Bronchial epithelial cell (primary cell): Measurements from ENCODE around the gene FUT1. TPM values are rescaled to one million over a fixed set of nuclear protein-coding genes. Genes with fewer than 3 reads are reported as not detected.

ENCODE experiments used
- DNase-seq: peaks from one replicate; pipeline ENCODE4 v3.0.0-alpha.2; 2010; ENCODE audit warnings: low read depth
- FAIRE-seq: peaks from 2 replicates; lab custom pipeline; 2011; peaks lifted over from hg19 to GRCh38; lab: Jason Lieb, UNC
- H3K27me3 ChIP-seq: 2 replicates; pipeline ENCODE4 v1.5.1; 2011; ENCODE audit warnings: low read length; ENCODE audit not compliant: control insufficient read depth, insufficient read depth
- H3K36me3 ChIP-seq: 2 replicates; pipeline ENCODE4 v1.5.1; 2011; ENCODE audit warnings: low read length; ENCODE audit not compliant: control insufficient read depth, insufficient read depth
- H3K4me3 ChIP-seq: 2 replicates; pipeline ENCODE4 v1.5.1; 2011; ENCODE audit warnings: mild to moderate bottlenecking, low read depth, low read length, control low read depth
- total RNA-seq: library from RNA; depleted of rRNA; stranded (reverse); fragments of >200 nt; gene quantifications from 2 replicates; pipeline ENCODE4 v1.2.1, GENCODE V29; 2014
- TF ChIP-seq, protein P1 (sequence below): IDR thresholded peaks from 2 replicates; pipeline ENCODE4 v1.5.1; 2011; ENCODE audit warnings: mild to moderate bottlenecking, moderate library complexity, low read length, control low read depth, inconsistent platforms; ENCODE audit not compliant: insufficient read depth, severe bottlenecking

The FUT1 gene
- 12.1 and 16.9 TPM in 2 replicates for total RNA-seq

DNA sequence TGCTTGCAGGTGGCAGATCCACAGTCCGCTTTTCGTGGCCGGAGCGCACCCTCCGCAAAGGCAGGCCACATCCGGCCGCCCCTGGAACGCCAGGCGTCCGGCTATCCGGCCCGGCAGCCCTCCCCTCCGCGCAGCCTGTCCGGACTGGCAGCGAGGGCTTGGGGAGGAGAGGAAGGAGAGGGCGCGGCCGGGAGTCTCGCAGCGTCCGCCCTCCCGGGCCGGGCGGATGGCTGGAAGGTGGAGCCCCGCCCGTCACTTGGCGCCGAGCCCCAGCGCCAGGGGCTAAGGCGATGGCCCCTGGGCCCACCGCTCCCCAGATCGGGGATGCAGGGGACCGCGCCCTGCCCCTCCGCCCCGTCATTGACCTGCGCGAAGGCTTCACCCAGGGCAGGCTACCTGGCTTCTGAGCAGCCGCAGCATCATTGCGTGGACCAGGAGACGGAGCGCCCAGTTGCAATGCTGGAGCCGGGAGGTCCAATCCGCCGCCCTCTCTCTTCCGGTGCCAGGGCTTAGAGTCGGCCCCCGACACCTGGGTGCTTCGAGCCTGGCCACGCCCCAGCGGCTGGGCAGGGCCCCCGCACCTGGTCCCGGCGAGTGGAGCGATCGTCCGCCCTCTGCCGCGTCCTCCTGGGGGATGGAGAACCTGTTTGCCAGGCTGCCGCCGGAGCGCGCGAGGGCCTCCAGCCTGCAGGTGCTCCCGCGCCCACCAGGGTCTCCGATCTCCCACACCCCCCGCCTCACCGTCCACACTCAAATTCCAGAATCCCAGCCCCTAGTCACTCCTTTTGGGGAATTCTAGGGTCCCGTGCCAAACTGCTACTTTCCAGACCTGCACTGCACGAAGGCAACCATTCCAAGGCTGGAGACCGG, at the start of gene FUT1:
FUT1 (minus strand) TSS at position 146 of the 870 bp plus-strand sequence. CDS start 1,360 bp downstream, outside the sequence.
- H3K27me3 ChIP-seq: no peaks in the 10 kb centered on the region
- FAIRE-seq: no peak
- peak; percentile 85 for DNase-seq
- TF ChIP-seq, protein P1, sequence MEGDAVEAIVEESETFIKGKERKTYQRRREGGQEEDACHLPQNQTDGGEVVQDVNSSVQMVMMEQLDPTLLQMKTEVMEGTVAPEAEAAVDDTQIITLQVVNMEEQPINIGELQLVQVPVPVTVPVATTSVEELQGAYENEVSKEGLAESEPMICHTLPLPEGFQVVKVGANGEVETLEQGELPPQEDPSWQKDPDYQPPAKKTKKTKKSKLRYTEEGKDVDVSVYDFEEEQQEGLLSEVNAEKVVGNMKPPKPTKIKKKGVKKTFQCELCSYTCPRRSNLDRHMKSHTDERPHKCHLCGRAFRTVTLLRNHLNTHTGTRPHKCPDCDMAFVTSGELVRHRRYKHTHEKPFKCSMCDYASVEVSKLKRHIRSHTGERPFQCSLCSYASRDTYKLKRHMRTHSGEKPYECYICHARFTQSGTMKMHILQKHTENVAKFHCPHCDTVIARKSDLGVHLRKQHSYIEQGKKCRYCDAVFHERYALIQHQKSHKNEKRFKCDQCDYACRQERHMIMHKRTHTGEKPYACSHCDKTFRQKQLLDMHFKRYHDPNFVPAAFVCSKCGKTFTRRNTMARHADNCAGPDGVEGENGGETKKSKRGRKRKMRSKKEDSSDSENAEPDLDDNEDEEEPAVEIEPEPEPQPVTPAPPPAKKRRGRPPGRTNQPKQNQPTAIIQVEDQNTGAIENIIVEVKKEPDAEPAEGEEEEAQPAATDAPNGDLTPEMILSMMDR: peak; percentile 24
- H3K36me3 ChIP-seq: peaks cover 15% of the 10 kb centered on the region
- peak within 1 kb of the TSS; percentile 71 for H3K4me3 ChIP-seq

DNA sequence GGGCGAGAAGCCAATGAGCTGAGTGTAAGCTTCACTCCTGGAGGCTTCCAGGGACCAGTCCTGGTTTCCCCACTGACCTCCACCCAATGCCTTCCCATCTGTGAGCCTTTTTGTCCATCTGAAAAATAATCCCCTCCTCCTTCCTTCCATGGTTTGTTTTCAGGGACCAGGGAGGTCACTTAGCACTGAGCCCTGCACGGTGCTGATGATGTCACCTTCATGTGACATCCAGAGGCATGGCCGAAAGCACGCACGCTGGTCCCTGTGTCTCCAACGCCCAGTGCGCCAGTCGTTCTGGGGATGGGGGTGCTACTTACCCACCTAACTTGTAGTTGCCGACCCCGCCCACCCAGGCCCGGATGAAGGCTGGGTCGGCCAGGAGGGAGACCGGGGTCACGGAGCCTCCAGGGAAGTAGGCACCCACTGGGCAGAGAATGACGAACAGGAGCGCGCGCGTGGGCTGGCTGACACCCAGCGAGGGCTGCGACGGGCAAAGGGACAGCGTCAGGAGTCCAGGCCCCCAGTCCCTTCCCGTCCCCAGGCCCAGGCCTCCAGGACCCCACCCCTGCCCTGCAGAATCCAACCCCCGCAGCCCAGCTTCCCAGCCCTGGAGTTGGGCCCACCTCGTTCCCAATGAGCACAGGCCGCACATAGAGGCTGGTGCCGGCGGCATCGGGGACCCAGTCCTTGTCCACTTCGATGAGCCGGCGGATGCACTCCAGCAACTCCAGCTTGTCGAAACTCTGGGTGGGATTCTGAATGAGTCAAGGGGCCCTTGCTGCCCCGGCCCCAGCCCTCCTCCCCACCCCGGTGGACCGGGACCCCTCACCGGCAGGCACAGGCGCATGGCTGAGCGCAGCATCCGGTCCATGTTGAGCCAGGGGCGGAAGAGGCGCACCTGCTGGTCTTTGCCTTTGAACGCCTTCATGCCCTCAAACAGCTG, 47.2 kb upstream of the FUT1 start:
- TF ChIP-seq, protein P1: no peak
- no peaks in the 10 kb centered on the region for H3K27me3 ChIP-seq
- DNase-seq: no peak
- H3K4me3 ChIP-seq: no peak overlapping the region
- FAIRE-seq: no peak
- H3K36me3 ChIP-seq: peaks cover 4% of the 10 kb centered on the region

DNA sequence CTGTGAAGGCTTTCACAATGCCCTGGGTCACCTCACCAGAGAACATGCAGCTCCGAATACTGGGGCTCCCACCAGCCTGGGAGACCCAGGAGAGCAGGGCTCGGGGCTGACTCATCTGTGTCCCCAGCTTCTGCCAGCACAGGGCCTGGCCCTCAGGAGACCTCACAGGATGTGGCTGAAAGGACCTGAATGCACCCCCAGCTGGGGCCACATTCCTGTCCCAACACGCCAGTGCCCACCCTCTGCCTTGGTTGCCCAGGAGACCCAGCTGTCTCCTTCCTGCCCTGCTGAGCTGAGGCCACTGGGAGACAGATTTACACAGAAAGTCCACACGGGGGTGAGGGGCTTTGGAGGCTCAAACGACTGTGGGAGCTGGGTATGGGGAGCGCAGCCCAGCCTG, 46.5 kb upstream of the FUT1 start:
- peak; percentile 26 for DNase-seq

DNA sequence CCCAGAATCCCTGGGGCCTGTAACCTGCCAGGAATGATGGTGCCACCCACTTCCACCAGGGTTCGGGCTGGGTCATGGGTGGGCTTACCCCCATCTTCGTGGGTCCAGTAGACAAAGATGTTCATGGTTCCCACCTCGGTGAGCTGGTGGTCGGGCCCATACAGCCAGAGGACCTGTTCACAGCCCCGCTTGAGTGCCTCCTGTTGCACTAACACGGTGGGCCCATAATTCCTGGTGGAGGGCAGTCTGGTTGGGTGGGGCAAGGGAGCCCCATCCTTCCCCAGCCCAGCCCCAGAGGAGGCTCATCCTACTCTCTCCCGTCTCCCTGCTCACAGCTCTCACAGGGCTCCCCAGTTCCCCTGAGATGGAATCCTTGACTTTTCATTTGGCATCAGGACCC, 44.7 kb upstream of the FUT1 start:
- FAIRE-seq: no peak
- TF ChIP-seq, protein P1: no peak

More for the DNA sequence above, 46.5 kb upstream of the FUT1 start:
- Histone ChIP-seq H3K27me3 (no peaks in the 10 kb centered on the region), H3K36me3 (peaks cover 4% of the 10 kb centered on the region), H3K4me3 (no peak overlapping the region)
- TF ChIP-seq, protein P1: no peak
- FAIRE-seq: no peak

DNA sequence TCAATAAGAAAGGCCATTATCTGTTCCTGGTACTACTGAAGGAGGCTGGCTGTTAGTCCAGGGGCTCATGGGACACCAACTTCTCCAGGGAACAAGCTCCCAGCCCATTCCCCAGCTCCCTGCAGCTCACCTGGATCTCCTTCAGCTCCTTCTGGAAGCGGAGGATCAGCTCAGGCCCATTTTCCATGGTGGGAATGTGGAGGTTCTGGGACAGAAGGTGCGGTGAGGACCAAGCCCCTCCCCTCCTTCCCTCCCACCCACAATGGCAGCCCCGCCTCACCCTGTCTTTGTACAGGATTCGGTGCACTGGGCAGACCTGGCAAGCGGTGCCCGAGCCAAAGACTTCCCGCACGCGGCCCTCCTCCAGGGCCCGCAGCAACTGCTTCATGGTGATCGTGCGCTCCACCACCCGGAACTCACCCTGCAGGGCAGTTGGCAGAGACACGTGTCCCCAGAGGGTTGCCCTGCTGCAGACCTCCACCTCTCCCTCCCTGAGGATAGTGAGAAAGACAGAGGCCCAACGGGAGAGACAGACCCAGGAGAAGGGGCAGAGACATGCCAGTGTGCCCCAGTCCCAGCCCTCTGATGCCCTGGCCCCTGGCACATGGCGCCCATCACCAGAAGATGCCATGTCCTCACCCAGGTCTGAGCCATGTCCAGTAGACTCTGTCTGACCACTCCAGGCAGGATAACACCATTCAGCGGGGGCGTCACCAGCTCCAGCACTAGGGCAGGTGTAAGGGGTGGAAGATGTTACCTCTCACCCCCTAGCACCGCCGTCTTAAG, 44.0 kb upstream of the FUT1 start:
- no peak for DNase-seq
- FAIRE-seq: no peak
- TF ChIP-seq, protein P1: no peak
- H3K4me3 ChIP-seq: no peak overlapping the region
- no peaks in the 10 kb centered on the region for H3K27me3 ChIP-seq
- peaks cover 4% of the 10 kb centered on the region for H3K36me3 ChIP-seq

More for the DNA sequence above, 44.7 kb upstream of the FUT1 start:
- no peak overlapping the region for H3K4me3 ChIP-seq
- no peaks in the 10 kb centered on the region for H3K27me3 ChIP-seq
- DNase-seq: no peak
- H3K36me3 ChIP-seq: peaks cover 4% of the 10 kb centered on the region
